Measurements from ENCODE around the gene CDK12.
"Not testable (repeated sequence)": the region's sequence is repeated elsewhere in the genome, so short reads cannot be mapped to it uniquely, and the experiment has no call there.

CDK12 gene

DNA sequence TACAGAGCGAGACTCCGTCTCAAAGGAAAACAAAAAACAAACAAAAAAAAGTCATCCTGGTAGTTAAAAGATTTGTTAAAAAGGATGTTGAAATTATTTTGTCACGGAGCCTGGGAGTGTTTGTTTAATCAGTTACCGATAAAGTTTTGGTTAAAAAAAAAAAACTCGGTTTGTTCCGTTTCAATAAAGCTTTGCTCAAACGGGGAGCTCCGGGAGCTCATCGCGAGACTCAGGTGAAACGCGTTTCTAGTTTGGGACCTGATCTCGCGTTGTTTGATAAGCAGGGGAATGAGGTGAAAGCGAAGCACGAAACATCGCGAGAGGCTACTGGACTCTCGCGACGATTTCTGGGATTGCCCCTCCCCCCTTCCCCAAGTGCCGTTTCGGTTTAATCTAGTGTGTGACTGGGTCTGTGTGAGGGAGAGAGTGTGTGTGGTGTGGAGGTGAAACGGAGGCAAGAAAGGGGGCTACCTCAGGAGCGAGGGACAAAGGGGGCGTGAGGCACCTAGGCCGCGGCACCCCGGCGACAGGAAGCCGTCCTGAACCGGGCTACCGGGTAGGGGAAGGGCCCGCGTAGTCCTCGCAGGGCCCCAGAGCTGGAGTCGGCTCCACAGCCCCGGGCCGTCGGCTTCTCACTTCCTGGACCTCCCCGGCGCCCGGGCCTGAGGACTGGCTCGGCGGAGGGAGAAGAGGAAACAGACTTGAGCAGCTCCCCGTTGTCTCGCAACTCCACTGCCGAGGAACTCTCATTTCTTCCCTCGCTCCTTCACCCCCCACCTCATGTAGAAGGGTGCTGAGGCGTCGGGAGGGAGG, at the start of gene CDK12:
CDK12 (plus strand) TSS at position 374 of the 813 bp plus-strand sequence. CDS start 586 bp downstream, outside the sequence.
- peak; percentile 99 for DNase-seq
- in situ Hi-C loops (cut with MboI; ENCODE audit: low pct_unique_long_range_greater_than_20kb, low sequenced_read_pairs), result no loop called here

DNA sequence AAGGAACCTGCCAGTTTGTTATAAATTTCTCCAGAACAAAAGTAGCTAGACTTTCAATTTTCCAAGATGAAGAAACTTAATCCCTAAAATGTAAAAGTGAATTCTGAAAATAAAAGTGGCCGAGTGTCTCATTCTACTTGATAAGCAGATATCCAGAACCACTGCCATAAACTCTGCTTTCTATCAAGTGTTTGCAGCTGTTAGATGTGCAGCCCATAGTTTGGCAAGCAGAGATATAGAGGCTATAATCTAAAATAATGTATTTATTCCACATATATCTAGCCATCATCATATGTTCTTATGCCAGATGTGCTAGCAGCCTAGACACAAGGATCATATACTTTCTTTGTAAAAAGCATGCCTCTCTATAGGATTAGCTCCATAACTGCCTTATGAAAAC, 45.1 kb upstream of the CDK12 start:
- in situ Hi-C loops (cut with MboI; ENCODE audit: low pct_unique_long_range_greater_than_20kb, low sequenced_read_pairs), result no loop called here
- no peak for DNase-seq

DNA sequence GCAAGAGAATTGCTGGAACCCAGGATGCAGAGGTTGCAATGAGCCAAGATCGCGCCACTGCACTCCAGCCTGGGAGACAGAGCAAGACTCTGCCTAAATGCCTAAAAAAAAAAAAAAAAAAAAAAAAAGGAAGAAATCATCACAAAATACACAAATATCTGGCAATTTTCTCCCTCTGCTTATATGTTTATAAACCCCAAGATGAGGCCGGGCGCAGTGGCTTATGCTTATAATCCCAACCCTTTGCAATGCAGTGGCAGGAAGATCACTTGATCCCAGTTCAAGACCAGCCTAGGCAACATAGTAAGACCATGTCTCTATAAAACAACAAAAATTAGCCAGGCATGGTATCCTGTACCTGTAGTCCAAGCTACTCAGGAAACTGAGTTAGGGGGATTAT, 31.7 kb upstream of the CDK12 start:
- no peak for DNase-seq
- in situ Hi-C loops (cut with MboI; ENCODE audit: low pct_unique_long_range_greater_than_20kb, low sequenced_read_pairs), result no loop called here

DNA sequence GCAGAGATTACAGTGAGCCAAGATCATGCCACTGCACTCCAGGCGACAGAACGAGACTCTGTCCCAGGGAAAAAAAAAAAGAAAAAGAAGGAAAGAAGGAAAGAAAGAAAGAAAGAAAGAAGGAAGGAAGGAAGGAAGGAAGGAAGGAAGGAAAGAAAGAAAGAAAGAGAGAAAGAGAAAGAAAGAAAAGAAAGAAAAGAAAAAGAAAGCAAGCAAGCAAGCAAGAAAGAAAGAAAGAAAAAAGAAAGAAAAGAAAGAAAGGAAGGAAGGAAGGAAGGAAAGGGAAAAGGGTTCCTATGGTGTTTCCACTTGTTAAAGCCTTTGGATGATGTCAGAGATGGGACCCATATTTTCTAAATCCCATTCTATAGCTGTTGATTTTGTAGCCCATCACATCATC, 21.4 kb upstream of the CDK12 start:
- DNase-seq; in situ Hi-C loops (cut with MboI; ENCODE audit: low pct_unique_long_range_greater_than_20kb, low sequenced_read_pairs): not testable (repeated sequence)

DNA sequence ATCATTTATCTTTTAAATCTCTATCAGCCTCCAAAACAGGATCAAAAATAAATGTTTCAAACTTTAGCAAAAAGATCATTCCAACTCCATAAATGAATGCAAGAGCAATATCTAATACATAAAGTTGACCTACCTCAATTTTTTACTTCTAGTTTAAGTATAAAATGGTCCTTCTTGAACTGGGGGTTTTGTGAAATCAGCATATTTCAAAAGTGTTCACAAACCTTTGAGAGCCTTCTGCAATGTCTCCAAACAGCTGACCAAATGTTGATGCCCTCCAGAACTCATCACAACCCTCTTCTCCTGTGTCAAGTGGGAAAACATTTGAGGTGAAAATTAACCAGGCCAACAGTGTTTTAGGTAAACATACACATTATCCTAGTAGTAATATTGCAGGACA, 18.0 kb upstream of the CDK12 start:
- no peak for DNase-seq
- in situ Hi-C loops (cut with MboI; ENCODE audit: low pct_unique_long_range_greater_than_20kb, low sequenced_read_pairs), result no loop called here

DNA sequence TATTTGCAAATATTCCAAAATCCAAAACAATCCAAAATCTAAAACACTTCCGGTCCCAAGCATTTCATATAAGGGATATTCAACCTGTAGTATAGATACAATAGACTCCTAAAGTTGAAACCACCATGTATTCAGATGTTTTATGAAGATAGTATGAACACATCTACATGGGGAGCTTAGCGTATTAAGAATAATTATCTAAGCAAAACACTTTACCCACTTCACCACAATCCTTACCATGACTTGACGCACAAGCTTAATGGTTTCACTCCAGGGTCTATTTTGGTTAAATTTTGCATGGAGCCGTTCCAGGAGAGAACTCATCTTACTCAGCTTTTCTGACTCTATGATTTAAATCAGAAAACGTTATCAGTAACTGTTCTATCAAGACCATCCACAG, 13.7 kb upstream of the CDK12 start:
- in situ Hi-C loops (cut with MboI; ENCODE audit: low pct_unique_long_range_greater_than_20kb, low sequenced_read_pairs), result no loop called here
- no peak for DNase-seq

DNA sequence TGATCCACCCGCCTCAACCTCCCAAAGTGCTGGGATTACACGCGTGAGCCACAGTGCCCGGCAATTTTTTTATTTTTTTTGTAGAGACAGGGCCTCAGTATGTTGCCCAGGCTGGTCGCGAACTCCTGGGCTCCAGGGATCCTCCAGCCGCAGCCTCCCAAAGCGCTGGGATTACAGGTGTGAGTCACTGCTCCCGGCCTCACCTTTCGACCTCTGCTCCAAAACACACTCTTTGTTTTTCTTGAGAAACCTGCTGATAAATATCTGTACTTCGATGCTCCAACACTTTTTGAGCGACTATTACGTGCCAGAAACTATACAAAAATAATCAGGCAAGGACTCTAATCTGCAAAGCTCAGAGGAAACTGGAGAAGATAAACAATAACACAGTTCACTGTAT, 11.2 kb upstream of the CDK12 start:
- in situ Hi-C loops (cut with MboI; ENCODE audit: low pct_unique_long_range_greater_than_20kb, low sequenced_read_pairs), result no loop called here
- DNase-seq, result no peak

DNA sequence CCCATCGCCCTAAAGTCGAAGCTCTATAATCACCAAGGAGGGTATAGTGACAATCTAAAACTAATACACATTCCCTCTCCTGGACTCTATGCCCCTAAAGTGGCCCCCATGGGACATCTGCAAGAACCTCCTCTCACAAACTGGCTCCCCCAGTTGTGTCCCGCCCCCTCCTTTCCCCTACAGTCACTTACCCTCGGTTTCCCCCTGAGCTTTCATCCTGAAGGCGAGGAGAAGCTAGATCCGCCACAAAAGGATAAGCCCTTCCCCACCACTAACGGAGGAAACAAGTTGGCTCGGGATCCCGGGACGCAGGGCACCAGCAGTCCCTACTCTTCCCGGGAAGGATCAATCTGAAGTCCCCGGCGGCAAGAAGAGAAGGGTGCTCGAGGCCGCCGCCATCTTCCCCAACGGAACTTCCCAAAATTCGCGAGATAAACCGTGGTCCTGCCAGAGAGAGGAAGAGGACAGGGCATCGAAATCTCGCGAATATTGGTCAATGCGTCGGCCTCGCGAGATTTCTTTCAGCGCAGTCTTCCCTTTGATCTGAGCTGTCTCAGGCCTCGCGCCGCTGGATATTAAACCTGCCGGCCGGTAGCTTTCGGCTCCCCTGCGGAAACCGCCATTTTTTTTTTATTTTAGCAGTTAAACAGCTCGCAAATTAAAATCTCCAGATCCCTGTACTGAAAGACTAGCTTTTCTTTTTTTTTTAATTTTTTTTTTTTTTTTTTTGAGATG, 10.3 kb upstream of the CDK12 start, which contains the start of gene MED1:
MED1 (minus strand) TSS at position 417 of the 735 bp plus-strand sequence; CDS start at position 216, 201 bp downstream.
- in situ Hi-C loops (cut with MboI; ENCODE audit: low pct_unique_long_range_greater_than_20kb, low sequenced_read_pairs), result no loop called here
- peak; percentile 99 for DNase-seq

DNA sequence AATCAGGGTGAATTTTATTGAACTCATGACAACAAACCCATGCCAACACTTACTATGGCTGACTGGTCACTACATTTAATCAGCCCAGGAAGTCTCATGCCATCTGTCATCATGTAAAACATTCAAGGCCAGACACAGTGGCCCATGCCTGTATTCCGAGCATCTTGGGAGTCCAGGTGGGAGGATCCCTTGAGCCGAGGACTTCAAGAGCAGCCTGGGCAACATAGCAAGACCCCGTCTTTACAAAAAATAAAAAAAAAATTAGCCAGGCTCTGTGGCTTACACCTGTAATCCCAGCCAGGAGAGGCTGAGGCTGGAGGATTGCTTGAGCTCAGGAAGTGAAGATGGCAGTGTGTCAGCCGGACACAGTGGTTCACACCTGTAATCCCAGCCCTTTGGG, 5.4 kb upstream of the CDK12 start:
- DNase-seq, result no peak
- in situ Hi-C loops (cut with MboI; ENCODE audit: low pct_unique_long_range_greater_than_20kb, low sequenced_read_pairs), result no loop called here

DNA sequence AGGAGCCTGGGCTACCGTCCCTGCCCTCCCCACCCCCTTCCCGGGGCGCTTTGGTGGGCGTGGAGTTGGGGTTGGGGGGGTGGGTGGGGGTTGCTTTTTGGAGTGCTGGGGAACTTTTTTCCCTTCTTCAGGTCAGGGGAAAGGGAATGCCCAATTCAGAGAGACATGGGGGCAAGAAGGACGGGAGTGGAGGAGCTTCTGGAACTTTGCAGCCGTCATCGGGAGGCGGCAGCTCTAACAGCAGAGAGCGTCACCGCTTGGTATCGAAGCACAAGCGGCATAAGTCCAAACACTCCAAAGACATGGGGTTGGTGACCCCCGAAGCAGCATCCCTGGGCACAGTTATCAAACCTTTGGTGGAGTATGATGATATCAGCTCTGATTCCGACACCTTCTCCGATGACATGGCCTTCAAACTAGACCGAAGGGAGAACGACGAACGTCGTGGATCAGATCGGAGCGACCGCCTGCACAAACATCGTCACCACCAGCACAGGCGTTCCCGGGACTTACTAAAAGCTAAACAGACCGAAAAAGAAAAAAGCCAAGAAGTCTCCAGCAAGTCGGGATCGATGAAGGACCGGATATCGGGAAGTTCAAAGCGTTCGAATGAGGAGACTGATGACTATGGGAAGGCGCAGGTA, 762 bp downstream of the CDK12 start:
- peak; percentile 35 for DNase-seq
- in situ Hi-C loops (cut with MboI; ENCODE audit: low pct_unique_long_range_greater_than_20kb, low sequenced_read_pairs), result no loop called here

DNA sequence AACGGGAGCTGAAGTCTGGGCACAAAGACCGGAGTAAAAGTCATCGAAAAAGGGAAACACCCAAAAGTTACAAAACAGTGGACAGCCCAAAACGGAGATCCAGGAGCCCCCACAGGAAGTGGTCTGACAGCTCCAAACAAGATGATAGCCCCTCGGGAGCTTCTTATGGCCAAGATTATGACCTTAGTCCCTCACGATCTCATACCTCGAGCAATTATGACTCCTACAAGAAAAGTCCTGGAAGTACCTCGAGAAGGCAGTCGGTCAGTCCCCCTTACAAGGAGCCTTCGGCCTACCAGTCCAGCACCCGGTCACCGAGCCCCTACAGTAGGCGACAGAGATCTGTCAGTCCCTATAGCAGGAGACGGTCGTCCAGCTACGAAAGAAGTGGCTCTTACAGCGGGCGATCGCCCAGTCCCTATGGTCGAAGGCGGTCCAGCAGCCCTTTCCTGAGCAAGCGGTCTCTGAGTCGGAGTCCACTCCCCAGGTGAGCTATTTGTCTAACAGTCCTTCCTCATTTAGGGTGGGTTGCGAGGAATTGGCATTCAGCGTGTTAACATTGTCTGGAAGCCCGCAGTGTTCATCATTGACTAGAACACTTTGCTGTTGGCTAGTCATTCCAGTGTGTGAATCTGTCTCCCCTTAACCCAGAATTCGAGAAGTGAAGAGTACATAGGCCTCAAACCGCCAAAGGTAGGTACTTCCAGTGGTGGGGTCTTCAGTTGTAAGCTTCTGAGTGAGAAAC, 1.5 kb downstream of the CDK12 start:
- peak; percentile 37 for DNase-seq
- in situ Hi-C loops (cut with MboI; ENCODE audit: low pct_unique_long_range_greater_than_20kb, low sequenced_read_pairs), result no loop called here

DNA sequence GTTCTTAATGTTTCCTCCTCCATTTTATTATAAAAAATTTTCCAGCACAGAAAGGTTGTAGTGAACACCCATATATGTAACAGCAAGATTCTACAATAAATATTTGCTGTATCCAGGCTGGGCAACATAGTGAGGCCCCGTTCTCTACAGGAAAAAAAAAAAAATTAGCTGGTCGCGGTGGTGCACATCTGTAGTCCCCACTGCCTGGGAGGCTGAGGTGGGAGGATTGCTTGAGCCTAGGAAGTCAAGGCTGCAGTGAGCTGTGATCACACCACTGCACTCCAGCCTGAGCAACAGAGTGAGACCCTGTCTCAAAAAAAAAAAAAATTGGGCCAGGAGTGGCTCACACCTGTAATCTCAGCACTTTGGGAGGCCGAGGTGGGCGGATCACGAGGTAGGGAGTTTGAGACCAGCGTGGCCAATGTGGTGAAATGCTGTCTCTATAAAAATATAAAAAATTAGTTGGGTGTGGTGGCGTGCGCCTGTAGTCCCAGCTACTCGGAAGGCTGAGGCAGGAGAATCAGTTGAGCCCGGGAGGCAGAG, 3.4 kb downstream of the CDK12 start:
- in situ Hi-C loops (cut with MboI; ENCODE audit: low pct_unique_long_range_greater_than_20kb, low sequenced_read_pairs); DNase-seq: not testable (repeated sequence)

DNA sequence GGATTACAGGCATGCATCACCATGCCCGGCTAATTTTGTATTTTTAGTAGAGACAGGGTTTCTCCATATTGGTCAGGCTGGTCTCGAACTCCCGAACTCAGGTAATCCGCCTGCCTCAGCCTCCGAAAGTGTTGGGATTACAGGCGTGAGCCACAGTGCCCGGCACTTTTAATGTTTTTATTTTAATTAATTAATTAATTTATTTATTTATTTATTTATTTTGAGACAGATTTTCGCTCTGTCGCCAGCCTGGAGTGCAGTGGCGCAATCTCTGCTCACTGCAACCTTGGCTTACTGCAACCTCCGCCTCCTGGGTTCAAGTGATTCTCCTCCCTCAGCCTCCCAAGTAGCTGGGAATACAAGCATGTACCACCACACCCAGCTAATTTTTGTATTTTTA, 7.3 kb downstream of the CDK12 start:
- in situ Hi-C loops (cut with MboI; ENCODE audit: low pct_unique_long_range_greater_than_20kb, low sequenced_read_pairs), result not testable (repeated sequence)

DNA sequence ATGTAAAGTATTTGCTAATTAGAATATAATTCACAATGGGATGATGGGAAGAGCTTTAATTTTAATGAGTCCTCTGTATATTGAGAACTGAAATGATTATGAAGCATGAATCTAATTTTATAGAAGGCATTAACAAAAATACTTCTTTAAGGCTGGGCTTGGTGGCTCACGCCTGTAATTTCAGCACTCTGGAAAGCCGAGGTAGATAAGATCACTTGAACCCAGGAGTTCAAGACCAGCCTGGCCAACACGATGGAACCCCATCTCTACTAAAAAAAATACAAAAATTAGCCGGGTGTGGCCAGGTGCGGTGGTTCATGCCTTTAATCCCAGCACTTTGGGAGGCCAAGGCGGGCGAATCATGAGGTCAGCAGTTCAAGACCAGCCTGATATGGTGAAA, 12.0 kb downstream of the CDK12 start:
- in situ Hi-C loops (cut with MboI; ENCODE audit: low pct_unique_long_range_greater_than_20kb, low sequenced_read_pairs), result no loop called here

More for the DNA sequence above, 7.3 kb downstream of the CDK12 start:
- DNase-seq, result not testable (repeated sequence)

DNA sequence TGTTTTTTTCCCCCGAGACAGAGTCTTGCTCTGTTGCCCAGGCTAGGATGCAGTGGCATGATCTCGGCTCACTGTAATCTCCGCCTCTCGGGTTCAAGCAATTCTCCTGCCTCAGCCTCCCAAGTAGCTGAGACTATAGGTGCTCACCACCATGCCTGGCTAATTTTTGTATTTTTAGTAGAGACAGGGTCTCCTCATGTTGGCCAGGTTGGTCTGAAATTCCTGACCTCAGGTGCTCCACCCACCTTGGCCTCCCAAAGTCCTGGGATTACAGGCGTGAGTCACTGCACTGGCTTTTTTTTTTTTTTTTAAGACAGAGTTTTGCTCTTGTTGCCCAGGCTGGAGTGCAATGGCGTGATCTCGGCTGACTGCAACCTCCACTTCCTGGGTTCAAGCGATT, 18.3 kb downstream of the CDK12 start:
- in situ Hi-C loops (cut with MboI; ENCODE audit: low pct_unique_long_range_greater_than_20kb, low sequenced_read_pairs); DNase-seq: not testable (repeated sequence)

More for the DNA sequence above, 12.0 kb downstream of the CDK12 start:
- DNase-seq, result no peak

DNA sequence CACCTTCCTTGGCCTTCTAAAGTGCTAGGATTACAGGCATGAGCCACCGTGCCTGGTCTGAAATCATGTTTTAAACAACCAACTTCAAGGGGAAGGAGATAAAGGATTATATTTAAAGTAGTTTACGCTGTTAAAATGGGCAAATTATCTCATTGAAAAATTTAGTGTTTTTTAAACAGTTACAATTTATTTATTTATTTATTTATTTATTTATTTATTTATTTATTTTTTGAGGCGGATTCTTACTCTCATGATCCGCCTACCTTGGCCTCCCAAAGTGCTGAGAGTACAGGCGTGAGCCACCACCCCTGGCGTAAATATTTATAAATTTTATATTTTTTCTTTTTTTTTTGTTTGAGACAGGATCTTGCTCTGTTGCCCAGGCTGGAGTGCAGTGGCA, 22.2 kb downstream of the CDK12 start:
- in situ Hi-C loops (cut with MboI; ENCODE audit: low pct_unique_long_range_greater_than_20kb, low sequenced_read_pairs), result no loop called here
- no peak for DNase-seq

DNA sequence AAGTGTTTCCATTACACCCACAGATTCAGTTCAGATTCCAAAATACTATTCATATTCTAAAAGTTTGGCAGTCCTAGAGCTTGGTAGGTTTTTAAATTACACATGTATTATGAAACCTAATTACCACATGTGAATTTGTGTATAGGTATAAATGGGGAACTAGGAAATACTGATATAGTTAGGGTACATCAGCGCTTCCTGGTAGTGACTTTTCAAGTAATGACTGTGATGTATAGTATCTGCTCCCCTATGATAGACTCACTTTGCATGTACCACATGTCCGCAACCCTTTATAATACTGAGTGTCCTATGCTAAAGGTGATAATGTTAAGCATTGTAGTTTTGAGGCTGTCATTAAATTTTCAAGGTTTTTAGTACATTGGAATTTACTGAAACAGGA, 22.9 kb downstream of the CDK12 start:
- in situ Hi-C loops (cut with MboI; ENCODE audit: low pct_unique_long_range_greater_than_20kb, low sequenced_read_pairs), result no loop called here
- DNase-seq, result no peak

DNA sequence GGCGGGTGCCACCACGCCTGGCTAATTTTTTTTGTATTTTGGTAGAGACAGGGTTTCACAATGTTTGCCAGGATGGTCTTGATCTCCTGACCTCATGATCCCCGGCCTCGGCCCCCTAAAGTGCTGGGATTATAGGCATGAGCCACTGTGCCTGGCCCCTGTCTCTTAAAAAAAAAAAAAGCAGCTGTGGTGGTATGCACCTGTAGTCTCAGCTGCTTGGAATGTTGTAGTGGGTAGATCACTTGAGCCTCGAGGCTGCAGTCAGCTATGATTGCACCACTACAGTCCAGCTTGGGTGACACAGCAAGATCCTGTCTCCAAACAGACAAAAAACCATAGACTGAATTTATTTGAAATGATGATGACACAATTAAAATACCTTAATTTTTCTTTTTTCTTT, 24.3 kb downstream of the CDK12 start:
- DNase-seq, result no peak
- in situ Hi-C loops (cut with MboI; ENCODE audit: low pct_unique_long_range_greater_than_20kb, low sequenced_read_pairs), result no loop called here

DNA sequence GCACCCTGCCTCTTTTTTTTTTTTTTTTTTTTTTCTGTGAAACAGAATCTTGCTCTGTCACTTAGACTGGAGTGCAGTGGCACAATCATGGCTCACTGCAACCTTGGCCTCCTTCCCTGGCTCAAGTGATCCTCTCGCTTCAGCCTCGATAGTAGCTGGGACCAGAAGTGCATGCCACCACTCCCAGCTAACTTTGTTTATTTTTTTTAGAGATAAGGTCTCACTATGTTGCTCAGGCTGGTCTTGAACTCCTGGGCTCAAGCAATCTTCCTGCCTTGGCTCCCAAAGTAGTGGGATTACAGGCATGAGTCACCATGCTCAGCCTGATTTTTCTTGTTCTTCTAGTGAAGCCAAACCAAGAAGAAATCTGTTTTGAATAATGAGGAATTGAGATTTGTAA, 25.0 kb downstream of the CDK12 start:
- DNase-seq, result no peak
- in situ Hi-C loops (cut with MboI; ENCODE audit: low pct_unique_long_range_greater_than_20kb, low sequenced_read_pairs), result no loop called here
